ENCODE data around the gene ARL14EP.

- no peak for TF ChIP-seq CTCF (IDR thresholded peaks at IDR 0.05; ENCODE audit: low read length)
- no peak for TF ChIP-seq EZH2 (IDR thresholded peaks at IDR 0.05; ENCODE audit: borderline replicate concordance, low read length)
Measured at GRCh38 chr11:30312243-30312642, 10.7 kb upstream of the ARL14EP start.

All from OCI-LY1 (cell line).